HEK293 (cell line): ENCODE results near the gene ZFYVE1.
"Not testable (repeated sequence)": the region's sequence is repeated elsewhere in the genome, so short reads cannot be mapped to it uniquely, and the experiment has no call there.

ENCODE experiments used
- CTCF ChIA-PET: fragments of 350-600 bp; formaldehyde crosslinking; extraction: SDS; loops from one replicate; lab custom pipeline; 2021; ENCODE audit warnings: antibody characterized with exemption; lab: Yijun Ruan, JAX
- POLR2A ChIA-PET: fragments of 300-600 bp; formaldehyde crosslinking; extraction: SDS; loops from one replicate; lab custom pipeline; 2020; ENCODE audit warnings: antibody characterized with exemption, inconsistent platforms; lab: Yijun Ruan, JAX
- H3K27ac ChIP-seq: fragments of 200-500 bp; sonication (Bioruptor generic); 2 replicates; pipeline ENCODE4 v1.5.1; 2014; ENCODE audit warnings: low read depth, low read length, control low read depth, inconsistent platforms; ENCODE audit errors: extremely low read depth
- H3K36me3 ChIP-seq, 2 experiments: fragments of 200-500 bp in 1 of 2; sonication (Bioruptor generic) in 1 of 2; 1 replicate in 1 of 2; 2 replicates in 1 of 2; pipeline ENCODE4 v1.5.1; 2014 to 2017; ENCODE audit warnings: inconsistent platforms in 2 of 2, low read length in 2 of 2; ENCODE audit not compliant: control insufficient read depth in 2 of 2, insufficient read depth in 1 of 2
- H3K4me1 ChIP-seq: fragments of 200-500 bp; sonication (Bioruptor generic); 2 replicates; pipeline ENCODE4 v1.5.1; 2014; ENCODE audit warnings: mild to moderate bottlenecking, low read length, inconsistent platforms; ENCODE audit not compliant: control insufficient read depth, insufficient read depth
- H3K4me3 ChIP-seq: 2 replicates; pipeline ENCODE4 v1.5.1; 2011; ENCODE audit warnings: low read depth, mild to moderate bottlenecking, control low read depth, low read length, moderate library complexity
- H3K9me3 ChIP-seq: fragments of 200-500 bp; sonication (Bioruptor generic); 2 replicates; pipeline ENCODE4 v1.5.1; 2014; ENCODE audit warnings: low read depth, low read length, inconsistent platforms; ENCODE audit not compliant: control insufficient read depth, insufficient read depth
- KLF16 ChIP-seq: fragments of 450-650 bp; formaldehyde crosslinking; IDR thresholded peaks from 2 replicates; pipeline ENCODE4 v1.5.1; 2017; ENCODE audit warnings: missing biosample characterization, missing genetic modification characterization
- MEIS1 ChIP-seq: sonication (generic); formaldehyde crosslinking; IDR thresholded peaks from 2 replicates; pipeline ENCODE4 v1.8.1; 2022; ENCODE audit warnings: missing genetic modification reagents, mild to moderate bottlenecking, borderline replicate concordance
- OVOL3 ChIP-seq: fragments of 450-650 bp; formaldehyde crosslinking; IDR thresholded peaks from 2 replicates; pipeline ENCODE4 v1.5.1; 2016; ENCODE audit warnings: missing biosample characterization, missing genetic modification characterization
- PRDM1 ChIP-seq: fragments of 450-650 bp; formaldehyde crosslinking; IDR thresholded peaks from 2 replicates; pipeline ENCODE4; 2016; ENCODE audit warnings: missing biosample characterization, missing genetic modification characterization
- ZBTB17 ChIP-seq: fragments of 450-650 bp; formaldehyde crosslinking; IDR thresholded peaks from 2 replicates; pipeline ENCODE4 v1.5.1; 2016; ENCODE audit warnings: missing biosample characterization, missing genetic modification characterization
- ZFP41 ChIP-seq: fragments of 450-650 bp; formaldehyde crosslinking; IDR thresholded peaks from 2 replicates; pipeline ENCODE4 v1.5.1; 2016; ENCODE audit warnings: missing biosample characterization, missing genetic modification characterization, borderline replicate concordance
- ZNF146 ChIP-seq: fragments of 450-650 bp; formaldehyde crosslinking; IDR thresholded peaks from 2 replicates; pipeline ENCODE4 v1.5.1; 2016; ENCODE audit warnings: missing biosample characterization, missing genetic modification characterization
- ZNF184 ChIP-seq: fragments of 450-650 bp; IDR thresholded peaks from 2 replicates; pipeline ENCODE4 v1.5.1; 2018; ENCODE audit warnings: missing biosample characterization, mild to moderate bottlenecking, missing genetic modification characterization
- ZNF19 ChIP-seq: fragments of 450-650 bp; formaldehyde crosslinking; IDR thresholded peaks from 2 replicates; pipeline ENCODE4; 2016; ENCODE audit warnings: missing biosample characterization, missing genetic modification characterization, low read depth
- ZNF211 ChIP-seq: fragments of 450-650 bp; formaldehyde crosslinking; IDR thresholded peaks from 2 replicates; pipeline ENCODE4 v1.5.1; 2016; ENCODE audit warnings: low read depth, missing biosample characterization, missing genetic modification characterization
- ZNF221 ChIP-seq: fragments of 450-650 bp; formaldehyde crosslinking; IDR thresholded peaks from 2 replicates; pipeline ENCODE4 v1.5.1; 2017; ENCODE audit warnings: missing biosample characterization, missing genetic modification characterization, borderline replicate concordance
- ZNF311 ChIP-seq: fragments of 450-650 bp; formaldehyde crosslinking; IDR thresholded peaks from 2 replicates; pipeline ENCODE4 v1.5.1; 2017; ENCODE audit warnings: missing biosample characterization, missing genetic modification characterization, borderline replicate concordance
- ZNF37A ChIP-seq: fragments of 450-650 bp; IDR thresholded peaks from 2 replicates; pipeline ENCODE4 v1.5.1; 2018; ENCODE audit warnings: missing biosample characterization, missing genetic modification characterization
- ZNF510 ChIP-seq: fragments of 450-650 bp; formaldehyde crosslinking; IDR thresholded peaks from 2 replicates; pipeline ENCODE4 v1.5.1; 2018; ENCODE audit warnings: mild to moderate bottlenecking, missing genetic modification characterization, missing biosample characterization; ENCODE audit not compliant: insufficient replicate concordance
- ZNF558 ChIP-seq: fragments of 450-650 bp; formaldehyde crosslinking; IDR thresholded peaks from 2 replicates; pipeline ENCODE4 v1.5.1; 2016; ENCODE audit warnings: missing biosample characterization, missing genetic modification characterization
- ZNF561 ChIP-seq: fragments of 450-650 bp; IDR thresholded peaks from 2 replicates; pipeline ENCODE4 v1.5.1; 2018; ENCODE audit warnings: missing biosample characterization, missing genetic modification characterization, borderline replicate concordance
- ZNF571 ChIP-seq: fragments of 450-650 bp; formaldehyde crosslinking; IDR thresholded peaks from 2 replicates; pipeline ENCODE4 v1.5.0; 2017; ENCODE audit warnings: missing biosample characterization, missing genetic modification characterization
- ZNF626 ChIP-seq: fragments of 450-650 bp; sonication (Bioruptor Pico); formaldehyde crosslinking; IDR thresholded peaks from 2 replicates; pipeline ENCODE4 v1.5.1; 2018; ENCODE audit warnings: missing biosample characterization, missing genetic modification characterization, inconsistent platforms
- ZNF776 ChIP-seq: fragments of 450-650 bp; formaldehyde crosslinking; IDR thresholded peaks from 2 replicates; pipeline ENCODE4 v1.5.0; 2017; ENCODE audit warnings: missing biosample characterization, missing genetic modification characterization, borderline replicate concordance
- ZSCAN30 ChIP-seq: fragments of 450-650 bp; IDR thresholded peaks from 2 replicates; pipeline ENCODE4 v1.5.1; 2018; ENCODE audit warnings: missing biosample characterization, mild to moderate bottlenecking, missing genetic modification characterization, moderate library complexity
- TF ChIP-seq, protein P1 (sequence below): fragments of 450-650 bp; formaldehyde crosslinking; IDR thresholded peaks from 2 replicates; pipeline ENCODE4 v1.5.1; 2016; ENCODE audit warnings: missing biosample characterization, missing genetic modification characterization
- TF ChIP-seq, protein P2 (sequence below): fragments of 450-650 bp; formaldehyde crosslinking; IDR thresholded peaks from 2 replicates; pipeline ENCODE4 v1.5.1; 2016; ENCODE audit warnings: missing biosample characterization, missing genetic modification characterization, low read depth
- TF ChIP-seq, protein P3 (sequence below): fragments of 450-650 bp; IDR thresholded peaks from 2 replicates; pipeline ENCODE4 v1.5.1; 2018; ENCODE audit warnings: missing biosample characterization, mild to moderate bottlenecking, missing genetic modification characterization

ZFYVE1 gene

DNA sequence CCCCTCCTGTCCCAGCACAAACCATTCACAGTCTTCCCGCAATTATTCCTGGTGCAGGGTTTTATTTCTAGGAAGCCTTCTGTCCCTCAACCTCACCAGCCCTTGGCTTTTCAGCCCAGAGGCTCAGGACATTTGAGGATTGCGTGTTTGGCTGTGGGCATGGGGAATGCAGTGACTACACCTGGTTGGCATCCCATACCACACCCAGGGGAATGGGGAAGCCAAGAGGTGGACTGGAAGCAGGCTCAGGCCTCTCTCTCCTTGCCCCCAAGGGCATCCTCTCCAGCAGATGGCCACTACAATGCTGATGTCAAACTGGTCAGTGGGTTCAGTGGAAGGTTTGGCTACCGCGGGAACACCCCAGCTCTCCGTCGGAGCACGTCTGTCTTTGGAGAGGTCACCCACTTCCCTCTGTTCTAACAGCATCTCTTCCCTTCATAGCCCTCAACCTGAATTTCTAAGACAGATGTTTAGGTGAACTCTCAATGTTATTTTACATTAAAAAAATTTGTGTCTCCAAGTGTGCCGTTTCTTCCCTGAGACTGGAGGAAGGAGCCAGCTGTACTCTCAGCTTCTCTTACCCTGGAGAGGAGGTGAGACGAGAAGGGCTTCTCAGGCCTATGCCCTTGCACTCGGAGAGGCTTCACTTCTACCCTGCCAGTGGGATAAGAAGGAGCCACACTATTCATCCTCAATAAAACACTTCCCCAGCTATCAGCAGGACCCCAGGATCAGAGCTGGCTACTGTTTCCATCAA lies 65.1 kb downstream of the ZFYVE1 start:
- H3K36me3 ChIP-seq = peaks cover 4 to 47% of the 10 kb centered on the region in 2 experiments; a peak in 2 of 3 replicates
- no peak for TF ChIP-seq ZNF19 (tag by site-specific recombination)
- no peak for TF ChIP-seq ZNF561 (tag by site-specific recombination)
- no peak for TF ChIP-seq ZNF626 (tag by site-specific recombination)
- TF ChIP-seq ZNF510 (tag by site-specific recombination) = no peak
- TF ChIP-seq ZNF776 (tag by site-specific recombination) = no peak
- TF ChIP-seq ZNF571 (tag by site-specific recombination) = no peak
- TF ChIP-seq ZSCAN30 (tag by site-specific recombination) = no peak
- TF ChIP-seq, protein P1, sequence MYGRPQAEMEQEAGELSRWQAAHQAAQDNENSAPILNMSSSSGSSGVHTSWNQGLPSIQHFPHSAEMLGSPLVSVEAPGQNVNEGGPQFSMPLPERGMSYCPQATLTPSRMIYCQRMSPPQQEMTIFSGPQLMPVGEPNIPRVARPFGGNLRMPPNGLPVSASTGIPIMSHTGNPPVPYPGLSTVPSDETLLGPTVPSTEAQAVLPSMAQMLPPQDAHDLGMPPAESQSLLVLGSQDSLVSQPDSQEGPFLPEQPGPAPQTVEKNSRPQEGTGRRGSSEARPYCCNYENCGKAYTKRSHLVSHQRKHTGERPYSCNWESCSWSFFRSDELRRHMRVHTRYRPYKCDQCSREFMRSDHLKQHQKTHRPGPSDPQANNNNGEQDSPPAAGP (tag by site-specific recombination) = no peak
- no peak for TF ChIP-seq ZBTB17 (tag by site-specific recombination)
- no peak for TF ChIP-seq ZNF211 (tag by site-specific recombination)
- no peak for TF ChIP-seq PRDM1 (tag by site-specific recombination)
- TF ChIP-seq, all 188 proteins: peak for 0
- no peak overlapping the region for H3K4me3 ChIP-seq
- POLR2A ChIA-PET = interaction anchor here (1.0 to 2.2 kb wide), 2 partner anchors 15 to 96 kb away, joined by 3 to 6 read pairs; partner anchors contain the start of gene RBM25
- no peaks in the 10 kb centered on the region for H3K9me3 ChIP-seq
- CTCF ChIA-PET = interaction anchor here (1.0 to 3.0 kb wide), 2 partner anchors 13 to 98 kb away, joined by 3 to 14 read pairs; no protein-coding TSS in a partner anchor
- no peak overlapping the region; the same call in 1 of the 2 replicates for H3K27ac ChIP-seq
- H3K4me1 ChIP-seq = no peaks in the 10 kb centered on the region; the same call in 1 of the 2 replicates

DNA sequence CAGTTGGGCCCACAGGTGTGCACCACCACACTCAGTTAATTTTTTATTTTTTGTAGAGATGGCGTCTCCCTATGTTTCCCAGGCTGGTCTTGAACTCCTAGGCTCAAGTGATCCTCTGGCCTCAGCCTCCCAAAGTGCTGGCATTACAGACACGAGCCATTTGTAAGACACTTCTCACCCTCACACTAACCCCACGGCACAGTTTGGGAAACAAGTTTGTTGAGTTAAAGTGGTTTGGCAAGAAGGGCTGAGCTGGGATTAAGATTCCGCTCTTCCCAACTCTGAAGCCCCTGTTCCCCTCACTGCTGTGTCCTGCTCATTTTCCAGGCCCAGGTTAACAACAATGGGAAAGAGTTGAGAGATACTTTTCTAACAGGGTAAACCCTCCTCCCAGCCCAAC lies 65.9 kb downstream of the ZFYVE1 start:
- CTCF ChIA-PET, POLR2A ChIA-PET, H3K27ac ChIP-seq: not testable (repeated sequence)

DNA sequence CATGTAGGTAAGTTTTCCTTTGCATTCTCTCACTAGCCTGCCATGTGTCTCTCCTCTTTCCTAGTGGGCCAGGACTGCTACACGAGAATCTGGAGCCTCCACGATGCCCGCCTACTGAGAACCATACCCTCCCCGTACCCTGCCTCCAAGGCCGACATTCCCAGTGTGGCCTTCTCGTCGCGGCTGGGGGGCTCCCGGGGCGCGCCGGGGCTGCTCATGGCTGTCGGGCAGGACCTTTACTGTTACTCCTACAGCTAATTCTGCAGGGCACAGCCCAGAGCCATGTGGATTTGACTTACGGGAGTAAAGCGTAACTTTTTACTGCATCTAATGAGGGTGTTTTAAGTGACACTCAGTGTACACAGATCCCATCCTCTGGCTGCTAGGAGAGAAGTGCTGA lies 68.4 kb downstream of the ZFYVE1 start:
- ChIA-PET CTCF (interaction anchor here (3.8 kb wide), 1 partner anchor 10 kb away, joined by 19 read pairs; no protein-coding TSS in a partner anchor), POLR2A (no interaction called here)
- no peak overlapping the region for H3K27ac ChIP-seq
- H3K36me3 ChIP-seq = peaks cover 8 to 75% of the 10 kb centered on the region in 2 experiments; a peak in 2 of 3 replicates
- no peaks in the 10 kb centered on the region; the same call in 1 of the 2 replicates for H3K4me1 ChIP-seq
- H3K4me3 ChIP-seq = no peak overlapping the region
- TF ChIP-seq ZNF221 (tag by site-specific recombination) (no peak), ZNF37A (no peak), PRDM1 (tag by site-specific recombination) (no peak), KLF16 (no peak)
- TF ChIP-seq, all 188 proteins: peak for 0
- H3K9me3 ChIP-seq = no peaks in the 10 kb centered on the region

More for the DNA sequence above, 65.9 kb downstream of the ZFYVE1 start:
- peaks cover 4 to 55% of the 10 kb centered on the region in 2 experiments; a peak in 2 of 3 replicates for H3K36me3 ChIP-seq
- H3K9me3 ChIP-seq, H3K4me1 ChIP-seq, H3K4me3 ChIP-seq: not testable (repeated sequence)

DNA sequence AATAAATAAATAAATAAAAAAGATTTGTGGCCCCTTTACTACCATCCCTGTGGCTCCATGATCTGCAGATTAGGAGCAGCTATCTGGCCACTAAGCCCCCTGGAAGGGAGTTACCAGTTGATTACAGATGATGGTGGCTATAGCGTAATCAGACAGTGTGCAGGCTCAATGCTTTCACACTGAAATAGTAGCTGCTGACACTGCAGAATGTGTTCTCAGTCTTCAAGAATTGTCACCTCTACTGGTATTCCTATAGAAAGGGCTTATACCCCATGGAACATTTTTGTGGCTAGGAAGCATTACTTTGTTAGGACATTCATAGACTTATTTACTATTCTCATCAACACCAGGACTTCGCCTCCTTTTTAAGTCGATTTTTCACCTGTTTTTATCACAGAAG lies 69.7 kb downstream of the ZFYVE1 start:
- peaks cover 16 to 78% of the 10 kb centered on the region in 2 experiments; a peak in 2 of 3 replicates for H3K36me3 ChIP-seq
- CTCF ChIA-PET = interaction anchor here (3.8 kb wide), 1 partner anchor 9 kb away, joined by 19 read pairs; no protein-coding TSS in a partner anchor
- POLR2A ChIA-PET = no interaction called here
- no peak for TF ChIP-seq MEIS1
- no peak for TF ChIP-seq ZFP41
- TF ChIP-seq OVOL3 (tag by site-specific recombination) = no peak
- TF ChIP-seq ZNF311 (tag by site-specific recombination) = no peak
- TF ChIP-seq, protein P2, sequence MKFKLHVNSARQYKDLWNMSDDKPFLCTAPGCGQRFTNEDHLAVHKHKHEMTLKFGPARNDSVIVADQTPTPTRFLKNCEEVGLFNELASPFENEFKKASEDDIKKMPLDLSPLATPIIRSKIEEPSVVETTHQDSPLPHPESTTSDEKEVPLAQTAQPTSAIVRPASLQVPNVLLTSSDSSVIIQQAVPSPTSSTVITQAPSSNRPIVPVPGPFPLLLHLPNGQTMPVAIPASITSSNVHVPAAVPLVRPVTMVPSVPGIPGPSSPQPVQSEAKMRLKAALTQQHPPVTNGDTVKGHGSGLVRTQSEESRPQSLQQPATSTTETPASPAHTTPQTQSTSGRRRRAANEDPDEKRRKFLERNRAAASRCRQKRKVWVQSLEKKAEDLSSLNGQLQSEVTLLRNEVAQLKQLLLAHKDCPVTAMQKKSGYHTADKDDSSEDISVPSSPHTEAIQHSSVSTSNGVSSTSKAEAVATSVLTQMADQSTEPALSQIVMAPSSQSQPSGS (tag by site-specific recombination) = no peak
- no peak for TF ChIP-seq ZNF19 (tag by site-specific recombination)
- TF ChIP-seq, protein P3, sequence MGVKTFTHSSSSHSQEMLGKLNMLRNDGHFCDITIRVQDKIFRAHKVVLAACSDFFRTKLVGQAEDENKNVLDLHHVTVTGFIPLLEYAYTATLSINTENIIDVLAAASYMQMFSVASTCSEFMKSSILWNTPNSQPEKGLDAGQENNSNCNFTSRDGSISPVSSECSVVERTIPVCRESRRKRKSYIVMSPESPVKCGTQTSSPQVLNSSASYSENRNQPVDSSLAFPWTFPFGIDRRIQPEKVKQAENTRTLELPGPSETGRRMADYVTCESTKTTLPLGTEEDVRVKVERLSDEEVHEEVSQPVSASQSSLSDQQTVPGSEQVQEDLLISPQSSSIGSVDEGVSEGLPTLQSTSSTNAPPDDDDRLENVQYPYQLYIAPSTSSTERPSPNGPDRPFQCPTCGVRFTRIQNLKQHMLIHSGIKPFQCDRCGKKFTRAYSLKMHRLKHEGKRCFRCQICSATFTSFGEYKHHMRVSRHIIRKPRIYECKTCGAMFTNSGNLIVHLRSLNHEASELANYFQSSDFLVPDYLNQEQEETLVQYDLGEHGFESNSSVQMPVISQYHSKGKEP (tag by site-specific recombination) = no peak
- TF ChIP-seq ZNF184 = no peak
- no peak for TF ChIP-seq ZNF221 (tag by site-specific recombination)
- TF ChIP-seq ZNF558 (tag by site-specific recombination) = no peak
- no peak for TF ChIP-seq ZNF146 (tag by site-specific recombination)

More for the DNA sequence above, 69.7 kb downstream of the ZFYVE1 start:
- Histone ChIP-seq H3K4me1 (no peaks in the 10 kb centered on the region; the same call in 1 of the 2 replicates), H3K4me3 (no peak overlapping the region), H3K27ac (no peak overlapping the region), H3K9me3 (no peaks in the 10 kb centered on the region)
